CD14-positive monocyte (primary cell): ENCODE measurements around the gene CCNB2. TPM values are rescaled to one million over a fixed set of nuclear protein-coding genes. Genes with fewer than 3 reads are reported as not detected.

ENCODE experiments used
- DNase-seq, 3 donors: peaks; one replicate each; pipeline ENCODE4 v3.0.0-alpha.2; 2011 to 2022
- H2AFZ ChIP-seq: 2 replicates; pipeline ENCODE4 v1.6.0; 2012; ENCODE audit warnings: mild to moderate bottlenecking, low read depth, low read length, inconsistent platforms; ENCODE audit not compliant: insufficient read depth, poor library complexity, severe bottlenecking
- H3K27ac ChIP-seq, 2 donors: 1 replicate in 1 of 2; 2 replicates in 1 of 2; pipeline ENCODE4 v1.5.1; 2012 to 2013; ENCODE audit warnings: low read length in 2 of 2, control low read depth in 1 of 2, inconsistent platforms in 1 of 2, low read depth in 1 of 2, mild to moderate bottlenecking in 1 of 2
- H3K27me3 ChIP-seq, 2 donors: one replicate each; pipeline versions ENCODE4 v1.6.0 to v1.6.1; 2011 to 2013; ENCODE audit warnings: low read length in 2 of 2; ENCODE audit not compliant: control insufficient read depth in 2 of 2, insufficient read depth in 2 of 2
- H3K36me3 ChIP-seq, 2 donors: replicated peaks in 1 of 2; 1 replicate in 1 of 2; 2 replicates in 1 of 2; pipeline versions ENCODE4 v1.5.1 to v1.6.1; 2012 to 2013; ENCODE audit warnings: low read length in 2 of 2, control low read depth in 1 of 2, inconsistent platforms in 1 of 2, mild to moderate bottlenecking in 1 of 2; ENCODE audit not compliant: insufficient read depth in 2 of 2, control insufficient read depth in 1 of 2
- H3K4me1 ChIP-seq, 2 donors: 1 replicate in 1 of 2; 2 replicates in 1 of 2; pipeline versions ENCODE4 v1.5.1 to v1.6.1; 2012 to 2013; ENCODE audit warnings: low read length in 2 of 2, control low read depth in 1 of 2, inconsistent platforms in 1 of 2, mild to moderate bottlenecking in 1 of 2, moderate library complexity in 1 of 2; ENCODE audit not compliant: insufficient read depth in 2 of 2, control insufficient read depth in 1 of 2
- H3K4me2 ChIP-seq: replicated peaks from 2 replicates; pipeline ENCODE3; 2012; ENCODE audit warnings: low read length, moderate library complexity, mild to moderate bottlenecking; ENCODE audit not compliant: poor library complexity, severe bottlenecking; ENCODE audit errors: extremely low read depth
- H3K4me3 ChIP-seq, 3 experiments: fragments of 200-600 bp in 1 of 3; sonication (generic) in 1 of 3; replicated peaks in 1 of 3; 1 replicate in 2 of 3; 2 replicates in 1 of 3; pipeline ENCODE4 v1.5.1; 2011 to 2013; ENCODE audit warnings: low read length in 3 of 3, mild to moderate bottlenecking in 3 of 3, control low read depth in 2 of 3, low read depth in 2 of 3, inconsistent platforms in 1 of 3, moderate library complexity in 1 of 3
- H3K79me2 ChIP-seq: 2 replicates; pipeline ENCODE4 v1.6.0; 2012; ENCODE audit warnings: mild to moderate bottlenecking, control low read depth, inconsistent platforms, low read length, moderate library complexity; ENCODE audit not compliant: insufficient read depth
- H3K9ac ChIP-seq: 2 replicates; pipeline ENCODE4 v1.6.0; 2017; ENCODE audit warnings: low read length, mild to moderate bottlenecking; ENCODE audit not compliant: insufficient read depth, poor library complexity, severe bottlenecking
- H3K9me3 ChIP-seq, 2 donors: replicated peaks in 1 of 2; 1 replicate in 1 of 2; 2 replicates in 1 of 2; pipeline versions ENCODE4 v1.5.1 to v1.6.1; 2012 to 2013; ENCODE audit warnings: low read length in 2 of 2, control low read depth in 1 of 2; ENCODE audit not compliant: control insufficient read depth in 1 of 2, insufficient read depth in 1 of 2
- H4K20me1 ChIP-seq: 2 replicates; pipeline ENCODE4 v1.6.0; 2012; ENCODE audit warnings: mild to moderate bottlenecking, low read length, control low read depth, moderate library complexity; ENCODE audit not compliant: insufficient read depth
- H3K27ac Mint-ChIP-seq, 7 donors: one replicate each; pipeline ENCODE4 v1.8.0; 2020; ENCODE audit warnings: mild to moderate bottlenecking in 7 of 7, mixed read lengths in 7 of 7, moderate library complexity in 6 of 7, inconsistent platforms in 2 of 7
- H3K27me3 Mint-ChIP-seq, 3 donors: one replicate each; pipeline ENCODE4 v1.8.0; 2021 to 2022; ENCODE audit warnings: low read depth in 3 of 3, mild to moderate bottlenecking in 3 of 3, mixed read lengths in 3 of 3, moderate library complexity in 3 of 3, inconsistent platforms in 1 of 3
- H3K36me3 Mint-ChIP-seq, 2 donors: one replicate each; pipeline ENCODE4 v1.8.0; 2020; ENCODE audit warnings: mixed read lengths in 2 of 2, inconsistent platforms in 1 of 2, mild to moderate bottlenecking in 1 of 2
- H3K4me1 Mint-ChIP-seq: one replicate; pipeline ENCODE4 v1.8.0; 2020; ENCODE audit warnings: mild to moderate bottlenecking, mixed read lengths
- H3K4me3 Mint-ChIP-seq, 2 donors: one replicate each; pipeline ENCODE4 v1.8.0; 2020; ENCODE audit warnings: mild to moderate bottlenecking in 2 of 2, mixed read lengths in 2 of 2, moderate library complexity in 1 of 2
- H3K9me3 Mint-ChIP-seq, 7 donors: one replicate each; pipeline ENCODE4 v1.8.0; 2020 to 2022; ENCODE audit warnings: mixed read lengths in 7 of 7, mild to moderate bottlenecking in 6 of 7, moderate library complexity in 6 of 7, inconsistent platforms in 2 of 7
- CTCF ChIP-seq: fragments of 200-600 bp; IDR thresholded peaks from one replicate; pipeline ENCODE4 v1.8.0; 2022; ENCODE audit warnings: antibody characterized with exemption, mild to moderate bottlenecking
- WGBS: methylation state at CpG from one replicate; pipeline ENCODE4 v1.1.5; 2013; ENCODE audit warnings: missing lambda C conversion rate; ENCODE audit not compliant: insufficient coverage; 5-methylcytosine and 5-hydroxymethylcytosine counted together
- intact Hi-C, 2 donors: fragments of 100-400 bp; cut with micrococcal nuclease; formaldehyde crosslinking; loops; one replicate each; pipeline versions ENCODE4 v1.15.0 to v1.15.1; 2023
- polyA plus RNA-seq, 3 donors: library from polyadenylated mRNA; depleted of rRNA in 1 of 3; unstranded in 2 of 3; stranded (reverse) in 1 of 3; fragments of 300-500 nt in 2 of 3; fragments of >200 nt in 1 of 3; fragmentation: Illumina TruSeq in 2 of 3; gene quantifications; 1 replicate in 2 of 3; 2 replicates in 1 of 3; pipeline ENCODE4 v1.2.3, GENCODE V29; 2012 to 2021

CCNB2 gene
- polyA plus RNA-seq, 3 donors = 0.13 to 0.53 (median 0.31) TPM

GRCh38 chr15:59157840-59158700 is 53.1 kb downstream of the CCNB2 start:
- Histone ChIP-seq H3K9ac (no peak overlapping the region), H3K36me3 (peaks cover 49 to 66% of the 10 kb centered on the region in 2 donors), H3K4me2 (no peak overlapping the region), H3K79me2 (no peaks in the 10 kb centered on the region), H4K20me1 (no peaks in the 10 kb centered on the region), H3K27me3 (no peaks in the 10 kb centered on the region), H3K27ac (no peak overlapping the region), H3K4me3 (no peak overlapping the region), H2AFZ (no peak overlapping the region), H3K9me3 (no peaks in the 10 kb centered on the region), H3K4me1 (peaks cover 10 to 12% of the 10 kb centered on the region in 2 donors)
- H3K27me3 Mint-ChIP-seq = peaks cover 0 to 2% (median 1%) of the 10 kb centered on the region in 3 donors
- TF ChIP-seq CTCF = no peak
- H3K4me3 Mint-ChIP-seq = no peak overlapping the region
- no peak for DNase-seq
- H3K4me1 Mint-ChIP-seq = peaks cover 13% of the 10 kb centered on the region
- H3K36me3 Mint-ChIP-seq = peaks cover 52 to 74% of the 10 kb centered on the region in 2 donors
- peaks cover 0 to 1% (median 0%) of the 10 kb centered on the region in 7 donors for H3K9me3 Mint-ChIP-seq
- H3K27ac Mint-ChIP-seq = no peak overlapping the region
- intact Hi-C loops = loop anchor here in 1 of 2 donors (10.0 kb wide), 1 partner anchor 337 kb away; no protein-coding TSS in a partner anchor
- WGBS = 100% methylated on average over 3 of the region's 9 CpGs

- H3K4me3 ChIP-seq = no peak overlapping the region
- H3K4me1 Mint-ChIP-seq = peaks cover 13% of the 10 kb centered on the region
- H2AFZ ChIP-seq = no peak overlapping the region
- H3K27me3 ChIP-seq = no peaks in the 10 kb centered on the region
- peak overlapping the region in 1 of 2 donors; percentile 31 for H3K4me3 Mint-ChIP-seq
- no peaks in the 10 kb centered on the region for H3K79me2 ChIP-seq
- H3K4me2 ChIP-seq = no peak overlapping the region
- peak overlapping the region; percentile 49 for H3K9ac ChIP-seq
- DNase-seq = no peak
- H3K4me1 ChIP-seq = peaks cover 10 to 12% of the 10 kb centered on the region in 2 donors
- WGBS = 83% methylated on average over 7 of the region's 7 CpGs
- H4K20me1 ChIP-seq = no peaks in the 10 kb centered on the region
- peak overlapping the region in 1 of 2 donors; percentile 51 for H3K27ac ChIP-seq
- intact Hi-C loops = loop anchor here in 1 of 2 donors (10.0 kb wide), 1 partner anchor 336 kb away; no protein-coding TSS in a partner anchor
- peaks cover 0 to 2% (median 1%) of the 10 kb centered on the region in 3 donors for H3K27me3 Mint-ChIP-seq
- peaks cover 44 to 60% of the 10 kb centered on the region in 2 donors for H3K36me3 ChIP-seq
- peaks cover 47 to 70% of the 10 kb centered on the region in 2 donors for H3K36me3 Mint-ChIP-seq
- TF ChIP-seq CTCF = no peak
- no peaks in the 10 kb centered on the region for H3K9me3 ChIP-seq
- H3K9me3 Mint-ChIP-seq = peaks cover 0 to 1% (median 0%) of the 10 kb centered on the region in 7 donors
- peak overlapping the region in 4 of 7 donors; percentile 7 to 83 (median 68) for H3K27ac Mint-ChIP-seq
Measured at GRCh38 chr15:59158701-59159034, 53.7 kb downstream of the CCNB2 start.
